Measurements from ENCODE around the gene FOXG1.

DNA sequence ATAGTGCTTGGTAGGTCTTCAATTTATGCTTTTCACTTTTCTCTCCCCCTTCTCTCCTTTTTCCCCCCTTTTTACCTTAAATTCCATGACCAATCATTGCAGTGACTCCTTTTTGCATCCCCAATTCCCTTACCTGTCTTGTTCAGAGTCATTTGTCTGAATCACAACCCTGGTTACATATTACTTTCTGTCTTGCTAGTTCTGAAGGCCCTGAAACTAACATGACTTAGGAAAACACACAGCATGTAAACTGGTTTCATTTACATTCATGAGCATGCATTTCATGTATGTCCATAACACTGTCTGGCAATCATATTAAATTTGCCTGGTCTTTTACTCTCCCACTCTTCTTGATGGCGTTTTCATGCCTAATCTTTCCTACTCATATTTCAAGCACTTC, 20.3 kb upstream of the FOXG1 start:
- TF ChIP-seq, protein P1, sequence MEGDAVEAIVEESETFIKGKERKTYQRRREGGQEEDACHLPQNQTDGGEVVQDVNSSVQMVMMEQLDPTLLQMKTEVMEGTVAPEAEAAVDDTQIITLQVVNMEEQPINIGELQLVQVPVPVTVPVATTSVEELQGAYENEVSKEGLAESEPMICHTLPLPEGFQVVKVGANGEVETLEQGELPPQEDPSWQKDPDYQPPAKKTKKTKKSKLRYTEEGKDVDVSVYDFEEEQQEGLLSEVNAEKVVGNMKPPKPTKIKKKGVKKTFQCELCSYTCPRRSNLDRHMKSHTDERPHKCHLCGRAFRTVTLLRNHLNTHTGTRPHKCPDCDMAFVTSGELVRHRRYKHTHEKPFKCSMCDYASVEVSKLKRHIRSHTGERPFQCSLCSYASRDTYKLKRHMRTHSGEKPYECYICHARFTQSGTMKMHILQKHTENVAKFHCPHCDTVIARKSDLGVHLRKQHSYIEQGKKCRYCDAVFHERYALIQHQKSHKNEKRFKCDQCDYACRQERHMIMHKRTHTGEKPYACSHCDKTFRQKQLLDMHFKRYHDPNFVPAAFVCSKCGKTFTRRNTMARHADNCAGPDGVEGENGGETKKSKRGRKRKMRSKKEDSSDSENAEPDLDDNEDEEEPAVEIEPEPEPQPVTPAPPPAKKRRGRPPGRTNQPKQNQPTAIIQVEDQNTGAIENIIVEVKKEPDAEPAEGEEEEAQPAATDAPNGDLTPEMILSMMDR (IDR thresholded peaks at IDR 0.05; ENCODE audit: poor library complexity, severe bottlenecking), result no peak
- TF ChIP-seq EZH2 (IDR thresholded peaks at IDR 0.05; ENCODE audit: borderline replicate concordance, insufficient read depth, low read length, poor library complexity, severe bottlenecking) (no peak), POLR2AphosphoS5 (IDR thresholded peaks at IDR 0.05) (no peak), EP300 (conservative IDR thresholded peaks at IDR 0.05; ENCODE audit: poor library complexity, severe bottlenecking) (no peak), SMC3 (conservative IDR thresholded peaks at IDR 0.05; ENCODE audit: poor library complexity) (no peak), MXI1 (conservative IDR thresholded peaks at IDR 0.05; ENCODE audit: poor library complexity, severe bottlenecking) (no peak), TAF1 (IDR thresholded peaks at IDR 0.05; ENCODE audit: low read depth) (no peak), RAD21 (conservative IDR thresholded peaks at IDR 0.05) (no peak)
- TF ChIP-seq, protein P2, sequence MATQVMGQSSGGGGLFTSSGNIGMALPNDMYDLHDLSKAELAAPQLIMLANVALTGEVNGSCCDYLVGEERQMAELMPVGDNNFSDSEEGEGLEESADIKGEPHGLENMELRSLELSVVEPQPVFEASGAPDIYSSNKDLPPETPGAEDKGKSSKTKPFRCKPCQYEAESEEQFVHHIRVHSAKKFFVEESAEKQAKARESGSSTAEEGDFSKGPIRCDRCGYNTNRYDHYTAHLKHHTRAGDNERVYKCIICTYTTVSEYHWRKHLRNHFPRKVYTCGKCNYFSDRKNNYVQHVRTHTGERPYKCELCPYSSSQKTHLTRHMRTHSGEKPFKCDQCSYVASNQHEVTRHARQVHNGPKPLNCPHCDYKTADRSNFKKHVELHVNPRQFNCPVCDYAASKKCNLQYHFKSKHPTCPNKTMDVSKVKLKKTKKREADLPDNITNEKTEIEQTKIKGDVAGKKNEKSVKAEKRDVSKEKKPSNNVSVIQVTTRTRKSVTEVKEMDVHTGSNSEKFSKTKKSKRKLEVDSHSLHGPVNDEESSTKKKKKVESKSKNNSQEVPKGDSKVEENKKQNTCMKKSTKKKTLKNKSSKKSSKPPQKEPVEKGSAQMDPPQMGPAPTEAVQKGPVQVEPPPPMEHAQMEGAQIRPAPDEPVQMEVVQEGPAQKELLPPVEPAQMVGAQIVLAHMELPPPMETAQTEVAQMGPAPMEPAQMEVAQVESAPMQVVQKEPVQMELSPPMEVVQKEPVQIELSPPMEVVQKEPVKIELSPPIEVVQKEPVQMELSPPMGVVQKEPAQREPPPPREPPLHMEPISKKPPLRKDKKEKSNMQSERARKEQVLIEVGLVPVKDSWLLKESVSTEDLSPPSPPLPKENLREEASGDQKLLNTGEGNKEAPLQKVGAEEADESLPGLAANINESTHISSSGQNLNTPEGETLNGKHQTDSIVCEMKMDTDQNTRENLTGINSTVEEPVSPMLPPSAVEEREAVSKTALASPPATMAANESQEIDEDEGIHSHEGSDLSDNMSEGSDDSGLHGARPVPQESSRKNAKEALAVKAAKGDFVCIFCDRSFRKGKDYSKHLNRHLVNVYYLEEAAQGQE (IDR thresholded peaks at IDR 0.05; ENCODE audit: borderline replicate concordance), result no peak

All from neural cell (in vitro differentiated cells).